SU-DHL-6 (cell line): ENCODE data around the gene KDM3B.

ENCODE experiments used
- H2AFZ ChIP-seq: fragments of 200-600 bp; sonication (generic); 2 replicates; pipeline ENCODE4 v1.6.1; 2014; ENCODE audit warnings: low read depth, mild to moderate bottlenecking, moderate library complexity, mixed read lengths, antibody characterized with exemption, low read length; ENCODE audit not compliant: severe bottlenecking
- H3F3A ChIP-seq: fragments of 200-600 bp; shearing (Covaris generic); 2 replicates; pipeline ENCODE4 v1.6.0; 2016; ENCODE audit warnings: antibody characterized with exemption, mild to moderate bottlenecking; ENCODE audit not compliant: insufficient read depth
- H3K27ac ChIP-seq: fragments of 200-600 bp; sonication (generic); 2 replicates; pipeline ENCODE4 v1.5.1; 2016; ENCODE audit warnings: low read depth, mild to moderate bottlenecking, low read length, moderate library complexity, mixed read lengths
- H3K27me3 ChIP-seq: fragments of 200-600 bp; sonication (generic), shearing (Covaris generic); 2 replicates; pipeline ENCODE4 v1.6.0; 2014; ENCODE audit warnings: mild to moderate bottlenecking, low read length
- H3K36me3 ChIP-seq: fragments of 200-600 bp; sonication (generic); 2 replicates; pipeline ENCODE4 v1.6.1; 2014; ENCODE audit warnings: mild to moderate bottlenecking, low read length, mixed read lengths
- H3K4me2 ChIP-seq: fragments of 300-600, 200-600 bp; shearing (Covaris generic), sonication (generic); 2 replicates; pipeline ENCODE4 v1.6.0; 2014; ENCODE audit warnings: low read length, low read depth, mild to moderate bottlenecking; ENCODE audit not compliant: poor library complexity, severe bottlenecking
- H3K4me3 ChIP-seq: fragments of 200-600 bp; sonication (generic); 2 replicates; pipeline ENCODE4 v1.5.1; 2014; ENCODE audit warnings: antibody characterized with exemption, low read length, mild to moderate bottlenecking, mixed read lengths; ENCODE audit not compliant: insufficient read depth, poor library complexity, severe bottlenecking
- H3K79me2 ChIP-seq: fragments of 200-600 bp; sonication (generic); 2 replicates; pipeline ENCODE4 v1.6.1; 2014; ENCODE audit warnings: mild to moderate bottlenecking, low read length, moderate library complexity; ENCODE audit not compliant: insufficient read depth
- H3K9ac ChIP-seq: fragments of 200-600 bp; sonication (generic); 2 replicates; pipeline ENCODE4 v1.7.0; 2014; ENCODE audit warnings: mild to moderate bottlenecking, low read length
- H3K9me2 ChIP-seq: fragments of 200-600 bp; sonication (generic); replicated peaks from 2 replicates; pipeline ENCODE4 v1.6.1; 2014; ENCODE audit warnings: low read length; ENCODE audit not compliant: insufficient read depth
- H3K9me3 ChIP-seq: fragments of 200-600 bp; sonication (generic); 2 replicates; pipeline ENCODE4 v1.6.1; 2014; ENCODE audit warnings: low read length, mixed read lengths; ENCODE audit not compliant: insufficient read depth
- H4K20me1 ChIP-seq: fragments of 200-600 bp; sonication (generic); 2 replicates; pipeline ENCODE4 v1.6.1; 2014; ENCODE audit warnings: low read depth, mild to moderate bottlenecking, antibody characterized with exemption, low read length, moderate library complexity, mixed read lengths
- CTCF ChIP-seq: fragments of 200-600 bp; sonication (generic); IDR thresholded peaks from one replicate; pipeline ENCODE4 v1.5.1; 2017; ENCODE audit warnings: antibody characterized with exemption, mild to moderate bottlenecking, low read length, moderate library complexity; ENCODE audit not compliant: insufficient read depth, poor library complexity, severe bottlenecking
- EZH2phosphoT487 ChIP-seq: fragments of 200-600 bp; sonication (generic), shearing (Covaris generic); conservative IDR thresholded peaks from 2 replicates; pipeline ENCODE4 v1.6.1; 2018; ENCODE audit warnings: mild to moderate bottlenecking, antibody characterized with exemption, low read length, moderate library complexity, mixed read lengths

Gene KDM3B

GRCh38 chr5:138445547-138446271 is 93.2 kb downstream of the KDM3B start:
- no peak for TF ChIP-seq EZH2phosphoT487
- TF ChIP-seq CTCF: no peak
- Histone ChIP-seq H3K36me3 (no peaks in the 10 kb centered on the region), H2AFZ (no peak overlapping the region), H4K20me1 (no peaks in the 10 kb centered on the region), H3K9me2 (no peaks in the 10 kb centered on the region), H3K27ac (no peak overlapping the region), H3K27me3 (no peaks in the 10 kb centered on the region), H3K9ac (no peak overlapping the region), H3K9me3 (no peaks in the 10 kb centered on the region), H3K4me2 (no peak overlapping the region), H3K4me3 (no peak overlapping the region), H3K79me2 (no peaks in the 10 kb centered on the region), H3F3A (no peaks in the 10 kb centered on the region)

- Histone ChIP-seq H3K4me2 (no peak overlapping the region), H3K79me2 (no peaks in the 10 kb centered on the region), H2AFZ (no peak overlapping the region), H3F3A (no peaks in the 10 kb centered on the region), H3K27me3 (no peaks in the 10 kb centered on the region), H3K36me3 (no peaks in the 10 kb centered on the region), H3K9ac (no peak overlapping the region), H3K9me2 (no peaks in the 10 kb centered on the region), H3K27ac (no peak overlapping the region), H4K20me1 (no peaks in the 10 kb centered on the region), H3K4me3 (no peak overlapping the region), H3K9me3 (no peaks in the 10 kb centered on the region)
- TF ChIP-seq EZH2phosphoT487: no peak
- TF ChIP-seq CTCF: no peak
Measured at GRCh38 chr5:138448070-138448469, 95.6 kb downstream of the KDM3B start.

- Histone ChIP-seq H3K9me2 (no peaks in the 10 kb centered on the region), H3K4me3 (no peak overlapping the region), H4K20me1 (no peaks in the 10 kb centered on the region), H3K27ac (no peak overlapping the region), H3K9me3 (no peaks in the 10 kb centered on the region), H3K9ac (no peak overlapping the region), H3K79me2 (no peaks in the 10 kb centered on the region), H3K4me2 (no peak overlapping the region), H3K36me3 (no peaks in the 10 kb centered on the region), H2AFZ (no peak overlapping the region), H3F3A (no peaks in the 10 kb centered on the region), H3K27me3 (no peaks in the 10 kb centered on the region)
- no peak for TF ChIP-seq EZH2phosphoT487
- no peak for TF ChIP-seq CTCF
Measured at GRCh38 chr5:138448481-138449398, 96.3 kb downstream of the KDM3B start.
